ENCODE data around the gene GRIPAP1. TPM values are rescaled to one million over a fixed set of nuclear protein-coding genes. Genes with fewer than 3 reads are reported as not detected.

GRIPAP1 gene
- total and polyA plus RNA-seq, 2 of the 13 experiments (the other 11 are each of a cell fraction or from before 2014, with no cell fraction given) = 16.1 to 22.6 TPM

DNA sequence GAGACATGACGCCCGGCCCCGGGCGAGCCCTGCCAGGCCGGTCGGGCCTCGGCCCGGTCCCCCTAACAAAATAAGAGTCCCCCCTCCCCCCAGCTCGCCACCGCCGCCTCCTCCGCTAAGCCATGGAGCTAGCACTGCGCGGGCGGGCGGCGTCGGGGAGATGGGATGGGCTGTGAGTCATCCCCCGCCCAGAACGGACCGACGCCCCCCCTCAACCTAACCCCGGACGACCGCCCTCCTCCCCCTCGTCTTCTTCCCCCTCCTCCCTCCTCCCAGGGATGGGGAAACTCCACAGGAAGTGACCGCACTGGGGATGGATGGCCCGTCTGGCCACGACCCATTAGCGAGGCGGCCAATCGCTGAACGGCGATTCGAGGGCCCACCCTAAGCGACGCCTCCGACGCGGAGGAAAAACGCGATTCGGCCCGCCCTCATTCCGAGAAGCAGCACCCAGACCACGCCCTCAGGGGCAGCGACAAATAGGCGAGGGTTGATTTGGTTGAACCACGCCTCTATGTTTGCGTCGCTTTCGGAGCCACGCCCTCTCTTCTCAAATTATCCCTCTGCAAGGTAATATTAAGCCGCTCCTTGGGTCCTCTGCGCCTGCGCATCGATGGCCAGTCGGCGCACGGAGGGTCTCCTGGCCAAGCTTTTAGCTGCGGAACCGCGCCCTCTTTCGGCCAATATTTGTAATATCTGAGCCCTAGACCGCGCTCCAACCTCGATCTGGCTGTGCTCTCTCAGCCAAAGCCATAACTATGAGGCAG lies 41.3 kb upstream of the GRIPAP1 start, which contains the start of gene TFE3 (continued):
- TF ChIP-seq SIX1 (CRISPR knock-in tag; IDR thresholded peaks at IDR 0.05; ENCODE audit: borderline replicate concordance) (no peak), ZBTB7A (CRISPR knock-in tag; IDR thresholded peaks at IDR 0.05) (0 out of 2 replicates have a peak, but pooled peaks have one; percentile 46), ATAD3A (CRISPR knock-in tag; IDR thresholded peaks at IDR 0.05) (no peak), DPF2 (CRISPR knock-in tag; IDR thresholded peaks at IDR 0.05; ENCODE audit: borderline replicate concordance, low read depth) (no peak), ZNF20 (CRISPR knock-in tag; IDR thresholded peaks at IDR 0.05) (no peak), RBAK (CRISPR knock-in tag; IDR thresholded peaks at IDR 0.05) (no peak), ZNF850 (CRISPR knock-in tag; conservative IDR thresholded peaks at IDR 0.05) (no peak), SMYD3 (CRISPR knock-in tag; IDR thresholded peaks at IDR 0.05) (no peak), ZKSCAN5 (CRISPR knock-in tag; IDR thresholded peaks at IDR 0.05) (no peak), MLLT10 (CRISPR knock-in tag; IDR thresholded peaks at IDR 0.05) (no peak), CCDC6 (CRISPR knock-in tag; IDR thresholded peaks at IDR 0.05) (no peak), ZFAT (CRISPR knock-in tag; conservative IDR thresholded peaks at IDR 0.05) (no peak), RARA (CRISPR knock-in tag; IDR thresholded peaks at IDR 0.05) (no peak), HNF4A (CRISPR knock-in tag; IDR thresholded peaks at IDR 0.05) (no peak), AGO2 (optimal IDR thresholded peaks at IDR 0.05; ENCODE audit: low read depth, low read length) (peak; percentile 39), ZNF652 (CRISPR knock-in tag; IDR thresholded peaks at IDR 0.05; ENCODE audit: borderline replicate concordance, low read depth) (no peak), SMARCC2 (IDR thresholded peaks at IDR 0.05) (no peak)
- TF ChIP-seq, protein P1, sequence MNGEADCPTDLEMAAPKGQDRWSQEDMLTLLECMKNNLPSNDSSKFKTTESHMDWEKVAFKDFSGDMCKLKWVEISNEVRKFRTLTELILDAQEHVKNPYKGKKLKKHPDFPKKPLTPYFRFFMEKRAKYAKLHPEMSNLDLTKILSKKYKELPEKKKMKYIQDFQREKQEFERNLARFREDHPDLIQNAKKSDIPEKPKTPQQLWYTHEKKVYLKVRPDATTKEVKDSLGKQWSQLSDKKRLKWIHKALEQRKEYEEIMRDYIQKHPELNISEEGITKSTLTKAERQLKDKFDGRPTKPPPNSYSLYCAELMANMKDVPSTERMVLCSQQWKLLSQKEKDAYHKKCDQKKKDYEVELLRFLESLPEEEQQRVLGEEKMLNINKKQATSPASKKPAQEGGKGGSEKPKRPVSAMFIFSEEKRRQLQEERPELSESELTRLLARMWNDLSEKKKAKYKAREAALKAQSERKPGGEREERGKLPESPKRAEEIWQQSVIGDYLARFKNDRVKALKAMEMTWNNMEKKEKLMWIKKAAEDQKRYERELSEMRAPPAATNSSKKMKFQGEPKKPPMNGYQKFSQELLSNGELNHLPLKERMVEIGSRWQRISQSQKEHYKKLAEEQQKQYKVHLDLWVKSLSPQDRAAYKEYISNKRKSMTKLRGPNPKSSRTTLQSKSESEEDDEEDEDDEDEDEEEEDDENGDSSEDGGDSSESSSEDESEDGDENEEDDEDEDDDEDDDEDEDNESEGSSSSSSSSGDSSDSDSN (CRISPR knock-in tag; IDR thresholded peaks at IDR 0.05) = no peak; the same call in none of the 2 replicates
- TF ChIP-seq, protein P2, sequence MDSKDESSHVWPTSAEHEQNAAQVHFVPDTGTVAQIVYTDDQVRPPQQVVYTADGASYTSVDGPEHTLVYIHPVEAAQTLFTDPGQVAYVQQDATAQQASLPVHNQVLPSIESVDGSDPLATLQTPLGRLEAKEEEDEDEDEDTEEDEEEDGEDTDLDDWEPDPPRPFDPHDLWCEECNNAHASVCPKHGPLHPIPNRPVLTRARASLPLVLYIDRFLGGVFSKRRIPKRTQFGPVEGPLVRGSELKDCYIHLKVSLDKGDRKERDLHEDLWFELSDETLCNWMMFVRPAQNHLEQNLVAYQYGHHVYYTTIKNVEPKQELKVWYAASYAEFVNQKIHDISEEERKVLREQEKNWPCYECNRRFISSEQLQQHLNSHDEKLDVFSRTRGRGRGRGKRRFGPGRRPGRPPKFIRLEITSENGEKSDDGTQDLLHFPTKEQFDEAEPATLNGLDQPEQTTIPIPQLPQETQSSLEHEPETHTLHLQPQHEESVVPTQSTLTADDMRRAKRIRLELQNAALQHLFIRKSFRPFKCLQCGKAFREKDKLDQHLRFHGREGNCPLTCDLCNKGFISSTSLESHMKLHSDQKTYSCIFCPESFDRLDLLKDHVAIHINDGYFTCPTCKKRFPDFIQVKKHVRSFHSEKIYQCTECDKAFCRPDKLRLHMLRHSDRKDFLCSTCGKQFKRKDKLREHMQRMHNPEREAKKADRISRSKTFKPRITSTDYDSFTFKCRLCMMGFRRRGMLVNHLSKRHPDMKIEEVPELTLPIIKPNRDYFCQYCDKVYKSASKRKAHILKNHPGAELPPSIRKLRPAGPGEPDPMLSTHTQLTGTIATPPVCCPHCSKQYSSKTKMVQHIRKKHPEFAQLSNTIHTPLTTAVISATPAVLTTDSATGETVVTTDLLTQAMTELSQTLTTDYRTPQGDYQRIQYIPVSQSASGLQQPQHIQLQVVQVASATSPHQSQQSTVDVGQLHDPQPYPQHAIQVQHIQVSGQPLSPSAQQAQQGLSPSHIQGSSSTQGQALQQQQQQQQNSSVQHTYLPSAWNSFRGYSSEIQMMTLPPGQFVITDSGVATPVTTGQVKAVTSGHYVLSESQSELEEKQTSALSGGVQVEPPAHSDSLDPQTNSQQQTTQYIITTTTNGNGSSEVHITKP (CRISPR knock-in tag; IDR thresholded peaks at IDR 0.05; ENCODE audit: low read depth) = no peak
- TF ChIP-seq, protein P3, sequence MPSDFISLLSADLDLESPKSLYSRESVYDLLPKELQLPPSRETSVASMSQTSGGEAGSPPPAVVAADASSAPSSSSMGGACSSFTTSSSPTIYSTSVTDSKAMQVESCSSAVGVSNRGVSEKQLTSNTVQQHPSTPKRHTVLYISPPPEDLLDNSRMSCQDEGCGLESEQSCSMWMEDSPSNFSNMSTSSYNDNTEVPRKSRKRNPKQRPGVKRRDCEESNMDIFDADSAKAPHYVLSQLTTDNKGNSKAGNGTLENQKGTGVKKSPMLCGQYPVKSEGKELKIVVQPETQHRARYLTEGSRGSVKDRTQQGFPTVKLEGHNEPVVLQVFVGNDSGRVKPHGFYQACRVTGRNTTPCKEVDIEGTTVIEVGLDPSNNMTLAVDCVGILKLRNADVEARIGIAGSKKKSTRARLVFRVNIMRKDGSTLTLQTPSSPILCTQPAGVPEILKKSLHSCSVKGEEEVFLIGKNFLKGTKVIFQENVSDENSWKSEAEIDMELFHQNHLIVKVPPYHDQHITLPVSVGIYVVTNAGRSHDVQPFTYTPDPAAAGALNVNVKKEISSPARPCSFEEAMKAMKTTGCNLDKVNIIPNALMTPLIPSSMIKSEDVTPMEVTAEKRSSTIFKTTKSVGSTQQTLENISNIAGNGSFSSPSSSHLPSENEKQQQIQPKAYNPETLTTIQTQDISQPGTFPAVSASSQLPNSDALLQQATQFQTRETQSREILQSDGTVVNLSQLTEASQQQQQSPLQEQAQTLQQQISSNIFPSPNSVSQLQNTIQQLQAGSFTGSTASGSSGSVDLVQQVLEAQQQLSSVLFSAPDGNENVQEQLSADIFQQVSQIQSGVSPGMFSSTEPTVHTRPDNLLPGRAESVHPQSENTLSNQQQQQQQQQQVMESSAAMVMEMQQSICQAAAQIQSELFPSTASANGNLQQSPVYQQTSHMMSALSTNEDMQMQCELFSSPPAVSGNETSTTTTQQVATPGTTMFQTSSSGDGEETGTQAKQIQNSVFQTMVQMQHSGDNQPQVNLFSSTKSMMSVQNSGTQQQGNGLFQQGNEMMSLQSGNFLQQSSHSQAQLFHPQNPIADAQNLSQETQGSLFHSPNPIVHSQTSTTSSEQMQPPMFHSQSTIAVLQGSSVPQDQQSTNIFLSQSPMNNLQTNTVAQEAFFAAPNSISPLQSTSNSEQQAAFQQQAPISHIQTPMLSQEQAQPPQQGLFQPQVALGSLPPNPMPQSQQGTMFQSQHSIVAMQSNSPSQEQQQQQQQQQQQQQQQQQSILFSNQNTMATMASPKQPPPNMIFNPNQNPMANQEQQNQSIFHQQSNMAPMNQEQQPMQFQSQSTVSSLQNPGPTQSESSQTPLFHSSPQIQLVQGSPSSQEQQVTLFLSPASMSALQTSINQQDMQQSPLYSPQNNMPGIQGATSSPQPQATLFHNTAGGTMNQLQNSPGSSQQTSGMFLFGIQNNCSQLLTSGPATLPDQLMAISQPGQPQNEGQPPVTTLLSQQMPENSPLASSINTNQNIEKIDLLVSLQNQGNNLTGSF (CRISPR knock-in tag; IDR thresholded peaks at IDR 0.05) = no peak
